GM21447 (cell line): ENCODE measurements around the gene ITPRID1.
"Not testable (repeated sequence)": the region's sequence is repeated elsewhere in the genome, so short reads cannot be mapped to it uniquely, and the experiment has no call there.

ENCODE experiments used
- ATAC-seq: cut with Tn5 transposase; IDR thresholded peaks from one replicate; pipeline ENCODE4 v1.9.1; 2021; ENCODE audit not compliant: unreplicated experiment

The ITPRID1 gene

DNA sequence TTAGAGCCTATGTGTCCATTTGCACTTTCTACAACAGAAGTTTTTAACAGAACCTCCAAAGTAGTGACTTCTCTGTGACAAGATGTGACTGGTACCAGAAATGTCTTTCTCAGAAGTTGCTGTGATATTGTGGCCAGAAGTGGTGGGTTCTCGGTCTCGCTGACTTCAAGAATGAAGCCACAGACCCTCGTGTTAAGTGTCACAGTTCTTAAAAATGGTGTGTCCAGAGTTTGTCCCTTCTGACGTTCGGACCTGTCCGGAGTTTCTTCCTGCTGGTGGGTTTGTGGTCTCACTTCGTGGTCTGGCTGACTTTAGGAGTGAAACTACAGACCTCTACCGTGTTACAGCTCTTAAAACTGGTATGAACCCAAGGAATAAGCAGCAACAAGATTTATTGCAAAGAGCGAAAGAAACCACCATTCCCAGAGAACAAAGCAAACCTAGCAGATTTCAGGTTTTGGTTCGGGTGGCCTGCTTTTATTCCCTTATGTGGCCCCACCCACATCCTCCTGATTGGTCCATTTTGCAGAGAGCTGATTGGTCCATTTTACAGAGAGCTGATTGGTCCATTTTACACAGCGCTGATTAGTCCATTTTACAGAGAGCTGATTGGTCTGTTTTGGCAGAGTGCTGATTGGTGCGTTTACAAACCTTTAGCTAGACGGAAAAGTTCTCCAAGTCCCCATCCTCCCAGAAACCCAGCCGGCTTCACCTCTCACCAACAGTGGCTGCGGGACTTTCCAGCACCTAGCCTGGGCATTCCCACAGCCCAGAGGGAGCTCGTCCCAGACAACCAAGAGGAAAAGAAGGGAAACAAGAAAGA, 3.0 kb downstream of the ITPRID1 start:
- ATAC-seq = no peak

GRCh38 chr7:31517513-31517912, 3.6 kb downstream of the ITPRID1 start:
- ATAC-seq = no peak

- no peak for ATAC-seq
These were observed 4.9 kb downstream of the ITPRID1 start for GRCh38 chr7:31518766-31519165.

GRCh38 chr7:31521336-31522010, 7.6 kb downstream of the ITPRID1 start:
- no peak for ATAC-seq

DNA sequence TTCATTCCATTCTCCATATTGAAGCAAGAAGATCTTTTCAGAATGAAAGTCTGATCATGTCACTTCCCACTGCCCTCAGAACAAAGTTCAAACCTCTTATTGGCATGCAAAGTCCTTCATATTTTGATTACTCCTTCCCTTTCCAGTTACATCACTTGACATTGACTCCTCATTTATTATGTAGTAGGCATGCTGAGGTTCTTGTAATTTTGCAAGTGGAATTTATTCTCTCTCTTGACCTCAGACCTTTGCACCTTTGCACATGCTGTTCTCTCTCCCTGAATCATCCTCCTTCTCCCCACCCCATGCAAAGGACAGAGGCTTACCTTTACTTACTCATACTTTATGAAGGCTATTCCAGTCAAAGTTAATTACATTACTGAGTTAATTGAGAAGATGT, 13.0 kb downstream of the ITPRID1 start:
- no peak for ATAC-seq

DNA sequence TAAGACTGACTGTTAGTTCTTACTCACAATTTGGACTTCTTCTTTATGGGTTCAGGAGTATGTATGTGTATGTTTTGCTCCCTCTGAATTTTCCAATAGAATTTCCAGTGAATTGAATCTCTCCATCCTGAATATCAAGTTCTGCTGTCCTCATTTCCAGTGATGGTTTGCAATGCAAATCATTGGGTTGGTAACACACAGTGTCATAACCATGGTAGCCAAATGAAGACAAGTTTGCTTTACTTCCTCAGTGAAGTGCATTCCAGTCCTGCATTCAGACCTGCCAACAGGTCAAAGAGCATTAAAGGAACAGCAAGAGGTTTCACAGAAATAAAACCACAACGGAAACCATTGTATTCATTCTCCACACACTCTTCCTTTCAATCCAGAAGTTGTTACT, 15.2 kb downstream of the ITPRID1 start:
- no peak for ATAC-seq

- ATAC-seq = not testable (repeated sequence)
These were observed 26.8 kb downstream of the ITPRID1 start for GRCh38 chr7:31540651-31541185.

DNA sequence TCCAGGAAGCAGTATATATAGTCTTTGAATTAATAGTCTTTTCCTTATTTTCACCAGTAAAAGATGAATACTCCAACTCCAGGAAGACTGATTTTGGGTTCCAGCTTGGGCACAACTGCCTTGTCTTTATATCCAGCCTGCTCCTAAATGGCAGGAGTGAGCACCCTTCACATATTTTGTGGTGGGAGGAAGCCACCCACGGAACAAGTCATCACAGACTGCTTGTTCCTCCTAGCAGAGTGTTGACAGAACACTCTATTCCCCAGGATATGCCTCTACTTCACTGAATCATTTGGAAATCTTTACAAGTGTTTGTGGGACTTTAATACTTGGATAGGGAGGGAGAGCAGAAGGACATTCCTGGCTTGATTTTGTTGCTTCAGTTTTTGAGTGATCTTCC, 31.7 kb downstream of the ITPRID1 start:
- ATAC-seq = no peak

- no peak for ATAC-seq
These were observed 35.7 kb downstream of the ITPRID1 start for GRCh38 chr7:31549611-31550010.

- ATAC-seq = no peak
These were observed 36.5 kb downstream of the ITPRID1 start for GRCh38 chr7:31550432-31550831.

DNA sequence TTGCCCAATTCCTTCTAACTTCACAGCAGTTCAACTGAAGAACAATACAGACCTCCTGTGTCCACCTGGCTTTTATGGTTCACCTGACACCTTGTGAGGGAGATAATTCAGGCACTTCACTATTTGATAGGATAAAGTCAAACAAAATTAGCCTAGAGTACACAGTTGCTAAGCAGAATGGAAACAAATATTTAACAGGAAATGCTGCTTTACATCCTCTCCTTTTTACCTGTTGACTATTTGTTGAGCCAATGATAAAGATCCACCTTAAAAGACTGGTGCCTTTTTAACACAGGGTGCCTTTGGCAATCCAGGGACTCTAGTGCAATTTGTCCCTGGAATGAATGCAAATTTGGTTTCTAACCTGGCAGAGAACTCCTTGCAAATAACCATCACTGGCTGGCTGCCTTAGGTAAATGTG, 39.8 kb downstream of the ITPRID1 start:
- no peak for ATAC-seq

- no peak for ATAC-seq
These were observed 48.1 kb downstream of the ITPRID1 start for GRCh38 chr7:31562002-31562401.

GRCh38 chr7:31563522-31563921, 49.6 kb downstream of the ITPRID1 start:
- ATAC-seq = no peak

DNA sequence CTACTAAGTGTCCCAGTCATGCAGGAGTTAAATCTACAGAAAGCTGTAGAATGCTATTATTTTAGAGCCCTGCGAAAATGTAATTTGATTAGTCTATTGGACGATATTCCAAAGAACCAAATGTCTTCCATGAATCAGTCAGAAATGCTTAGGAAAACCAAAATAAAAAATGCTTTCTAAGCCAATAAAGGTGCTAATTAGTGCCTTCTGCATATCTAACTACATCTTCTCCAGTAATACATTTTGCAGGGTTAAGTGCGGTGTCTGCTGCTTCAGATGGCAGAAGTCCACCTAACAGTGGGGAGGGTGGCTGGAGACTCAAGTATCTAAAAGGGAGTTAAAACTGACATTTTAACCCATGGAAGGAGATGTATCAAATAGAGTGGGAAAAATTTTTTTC, 50.1 kb downstream of the ITPRID1 start:
- ATAC-seq = no peak

GRCh38 chr7:31564661-31565060, 50.8 kb downstream of the ITPRID1 start:
- no peak for ATAC-seq

DNA sequence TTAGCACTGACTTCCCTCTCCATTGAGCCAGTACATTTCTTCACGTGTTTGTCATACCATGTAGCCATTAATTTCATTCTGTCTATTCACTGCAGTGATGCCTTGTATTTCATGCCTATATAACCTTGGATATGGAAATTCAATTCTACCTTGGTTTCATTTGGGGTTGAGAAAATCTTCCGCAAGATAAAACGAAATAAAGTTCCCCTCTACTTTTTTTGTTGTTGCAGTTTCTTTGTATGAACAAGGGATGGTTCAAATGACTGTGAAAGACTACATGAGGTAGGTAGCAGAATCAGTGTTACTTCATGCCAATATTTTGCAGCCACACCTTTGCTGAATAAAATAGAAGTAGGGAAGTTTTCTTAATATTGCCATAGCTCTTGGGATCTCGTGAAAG, 55.6 kb downstream of the ITPRID1 start:
- no peak for ATAC-seq

GRCh38 chr7:31583526-31583925, 69.6 kb downstream of the ITPRID1 start:
- ATAC-seq = no peak

GRCh38 chr7:31583942-31584341, 70.1 kb downstream of the ITPRID1 start:
- no peak for ATAC-seq

- no peak for ATAC-seq
These were observed 81.5 kb downstream of the ITPRID1 start for GRCh38 chr7:31595390-31595789.

DNA sequence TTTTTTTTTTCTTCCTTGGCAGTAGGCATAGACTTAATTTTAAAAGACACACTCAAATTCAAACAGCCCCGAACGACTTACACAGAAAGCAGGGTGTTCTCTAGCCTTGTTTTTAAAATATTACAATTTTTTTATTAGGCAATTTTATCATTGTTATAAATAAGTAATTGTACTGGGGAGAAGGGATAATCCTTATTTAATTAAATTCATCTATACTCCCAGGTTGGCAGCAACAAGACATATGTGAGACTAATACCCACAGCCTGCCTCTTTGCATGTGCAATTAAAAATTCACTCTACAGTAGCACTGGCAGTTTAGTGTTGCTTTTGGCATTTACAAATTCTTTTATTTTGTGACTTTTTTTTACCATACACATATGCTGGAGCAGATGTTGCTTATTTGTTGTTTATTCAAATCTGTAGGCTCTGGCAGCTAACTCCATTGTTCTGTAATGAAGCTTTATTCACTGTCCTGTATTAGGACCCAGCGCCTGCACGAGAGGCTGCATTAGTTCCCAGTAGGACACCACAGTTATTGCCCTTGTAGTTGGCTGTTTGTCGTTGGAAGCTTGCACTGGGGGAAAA, 88.2 kb downstream of the ITPRID1 start:
- ATAC-seq = no peak

DNA sequence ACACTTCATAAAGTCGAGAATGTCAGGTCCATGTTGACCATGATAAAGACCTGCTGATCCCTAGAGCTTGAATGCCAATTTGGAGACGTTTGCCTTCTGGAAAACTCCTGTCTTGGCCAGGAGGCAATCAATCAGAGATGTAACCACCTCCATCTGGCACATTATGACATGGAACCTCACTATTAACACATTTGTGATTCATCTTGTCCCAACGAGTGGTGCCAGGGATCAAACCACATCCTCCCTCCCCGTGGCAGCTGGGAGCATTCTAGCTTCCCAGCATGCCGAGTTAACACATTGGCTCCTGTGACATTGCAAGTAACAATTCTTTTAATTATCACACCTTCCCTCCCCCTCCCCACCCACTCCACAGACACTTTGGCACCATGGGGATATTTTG, 89.2 kb downstream of the ITPRID1 start:
- no peak for ATAC-seq

DNA sequence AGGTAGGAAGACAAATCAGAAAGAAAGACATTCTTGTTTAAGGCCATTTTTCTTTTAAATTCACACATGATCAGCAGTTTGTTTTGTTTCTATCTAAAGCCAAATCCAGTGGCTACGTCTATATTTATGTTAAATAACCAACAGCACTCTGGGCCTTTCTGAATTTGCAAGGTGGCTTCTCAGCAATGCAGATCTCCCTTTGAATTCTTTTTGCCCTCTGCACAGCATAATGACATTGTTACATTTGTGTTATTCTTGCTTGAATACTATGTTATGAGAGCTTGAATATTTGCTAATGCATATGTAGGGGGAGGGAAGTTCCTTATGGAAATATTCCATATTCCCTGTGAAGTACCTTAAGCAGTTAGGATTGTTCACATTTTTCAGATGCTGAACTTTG, 99.7 kb downstream of the ITPRID1 start:
- no peak for ATAC-seq
